ENCODE data around the gene LYSMD4.
"Not testable (repeated sequence)": the region's sequence is repeated elsewhere in the genome, so short reads cannot be mapped to it uniquely, and the experiment has no call there.

The LYSMD4 gene

GRCh38 chr15:99733268-99734039, at the start of gene LYSMD4:
TSS of gene LYSMD4 (minus strand) at chr15:99733437. CDS start at chr15:99731999, 1,438 bp downstream.
- no peak for FAIRE-seq

GRCh38 chr15:99782029-99782428, 48.8 kb upstream of the LYSMD4 start:
- not testable (repeated sequence) for FAIRE-seq

- FAIRE-seq = no peak
Measured at GRCh38 chr15:99777144-99777543, 43.9 kb upstream of the LYSMD4 start.

GRCh38 chr15:99764522-99764921, 31.3 kb upstream of the LYSMD4 start:
- no peak for FAIRE-seq

- no peak for FAIRE-seq
Measured at GRCh38 chr15:99763827-99764226, 30.6 kb upstream of the LYSMD4 start.

- no peak for FAIRE-seq
Measured at GRCh38 chr15:99762288-99762687, 29.1 kb upstream of the LYSMD4 start.

- FAIRE-seq = peak; percentile 84
Measured at GRCh38 chr15:99755692-99756409, 22.6 kb upstream of the LYSMD4 start.

- no peak for FAIRE-seq
Measured at GRCh38 chr15:99753066-99753465, 19.8 kb upstream of the LYSMD4 start.

GRCh38 chr15:99752556-99752955, 19.3 kb upstream of the LYSMD4 start:
- FAIRE-seq = no peak

- not testable (repeated sequence) for FAIRE-seq
Measured at GRCh38 chr15:99750326-99750725, 17.1 kb upstream of the LYSMD4 start.

- FAIRE-seq = no peak
Measured at GRCh38 chr15:99749386-99749785, 16.1 kb upstream of the LYSMD4 start.

GRCh38 chr15:99745370-99746086, 12.3 kb upstream of the LYSMD4 start:
- FAIRE-seq = no peak

GRCh38 chr15:99744142-99744541, 10.9 kb upstream of the LYSMD4 start:
- no peak for FAIRE-seq

GRCh38 chr15:99741835-99742234, 8.6 kb upstream of the LYSMD4 start:
- no peak for FAIRE-seq

- no peak for FAIRE-seq
Measured at GRCh38 chr15:99738021-99738847, 5.0 kb upstream of the LYSMD4 start.

- no peak for FAIRE-seq
Measured at GRCh38 chr15:99736702-99737101, 3.5 kb upstream of the LYSMD4 start.

- no peak for FAIRE-seq
Measured at GRCh38 chr15:99735868-99736267, 2.6 kb upstream of the LYSMD4 start.

- FAIRE-seq = no peak
Measured at GRCh38 chr15:99734575-99734974, 1.3 kb upstream of the LYSMD4 start.

GRCh38 chr15:99734040-99734291, 729 bp upstream of the LYSMD4 start:
- not testable (repeated sequence) for FAIRE-seq

- no peak for FAIRE-seq
Measured at GRCh38 chr15:99732751-99733267, 428 bp downstream of the LYSMD4 start.

- no peak for FAIRE-seq
Measured at GRCh38 chr15:99732124-99732750, 1.0 kb downstream of the LYSMD4 start.

All from G401.6 (cell line).